Measurements from ENCODE around the gene MED13. TPM values are rescaled to one million over a fixed set of nuclear protein-coding genes. Genes with fewer than 3 reads are reported as not detected.

MED13 gene
- total and polyA plus RNA-seq, 2 experiments from 2014 or later: 6.6 to 51.2 TPM

DNA sequence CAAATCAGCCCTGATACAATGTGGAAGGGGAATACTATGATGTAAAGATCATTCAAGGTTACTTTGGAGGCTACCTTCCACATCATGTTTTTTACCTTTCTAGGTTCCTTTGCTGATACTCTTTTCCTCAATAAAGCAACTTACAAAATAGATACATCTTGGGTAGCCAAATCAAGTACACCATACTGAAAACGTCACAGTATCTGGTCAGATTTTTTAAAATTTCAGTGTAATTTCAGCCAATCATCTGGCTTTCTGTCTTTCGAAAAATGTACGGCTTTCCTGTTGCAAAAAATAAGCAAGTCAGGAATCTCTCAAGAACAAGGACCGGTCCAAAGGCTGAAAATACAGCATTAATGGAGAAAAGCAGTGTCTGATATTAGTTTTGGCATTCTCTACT, 15.6 kb upstream of the MED13 start:
- DNase-seq (ENCODE audit: low spot score): no peak
- Histone ChIP-seq H3K4me3 (no peak overlapping the region), H2AFZ (no peak overlapping the region), H3K4me1 (ENCODE audit: insufficient read depth) (peaks cover 9% of the 10 kb centered on the region), H3K36me3 (replicated peaks; ENCODE audit: insufficient read depth, low read depth) (no peaks in the 10 kb centered on the region), H3K27me3 (no peaks in the 10 kb centered on the region), H4K20me1 (ENCODE audit: insufficient read depth, poor library complexity, severe bottlenecking) (no peaks in the 10 kb centered on the region), H3K9me2 (replicated peaks; ENCODE audit: insufficient read depth) (no peaks in the 10 kb centered on the region), H3K27ac (no peak overlapping the region), H3K79me2 (no peaks in the 10 kb centered on the region), H3K4me2 (no peak overlapping the region), H3K9me3 (ENCODE audit: low read depth) (no peaks in the 10 kb centered on the region)
- no peak for TF ChIP-seq EZH2 (IDR thresholded peaks at IDR 0.05; ENCODE audit: borderline replicate concordance)
- WGBS (ENCODE audit: low lambda C conversion rate, missing lambda C conversion rate): 94% methylated on average over 4 of the region's 4 CpGs

DNA sequence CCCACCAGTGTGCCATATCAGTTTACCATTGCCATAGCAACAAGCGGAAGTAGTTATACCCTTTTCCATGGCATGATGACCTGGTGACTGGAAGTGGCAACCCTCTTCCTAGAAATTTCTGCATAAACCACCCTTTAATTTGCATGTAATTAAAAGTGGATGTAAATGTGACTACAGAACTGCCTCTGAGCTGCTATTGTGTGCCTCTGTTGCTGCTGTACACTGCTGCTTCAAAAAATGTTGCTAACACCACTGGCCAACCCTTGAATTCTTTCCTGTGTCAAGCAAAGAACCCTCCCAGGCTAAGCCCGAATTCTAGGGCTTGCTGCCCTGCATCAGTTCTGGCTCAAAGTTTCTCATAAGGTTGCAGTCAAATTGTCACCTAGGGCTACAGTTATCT, 12.9 kb upstream of the MED13 start:
- TF ChIP-seq, protein P1, sequence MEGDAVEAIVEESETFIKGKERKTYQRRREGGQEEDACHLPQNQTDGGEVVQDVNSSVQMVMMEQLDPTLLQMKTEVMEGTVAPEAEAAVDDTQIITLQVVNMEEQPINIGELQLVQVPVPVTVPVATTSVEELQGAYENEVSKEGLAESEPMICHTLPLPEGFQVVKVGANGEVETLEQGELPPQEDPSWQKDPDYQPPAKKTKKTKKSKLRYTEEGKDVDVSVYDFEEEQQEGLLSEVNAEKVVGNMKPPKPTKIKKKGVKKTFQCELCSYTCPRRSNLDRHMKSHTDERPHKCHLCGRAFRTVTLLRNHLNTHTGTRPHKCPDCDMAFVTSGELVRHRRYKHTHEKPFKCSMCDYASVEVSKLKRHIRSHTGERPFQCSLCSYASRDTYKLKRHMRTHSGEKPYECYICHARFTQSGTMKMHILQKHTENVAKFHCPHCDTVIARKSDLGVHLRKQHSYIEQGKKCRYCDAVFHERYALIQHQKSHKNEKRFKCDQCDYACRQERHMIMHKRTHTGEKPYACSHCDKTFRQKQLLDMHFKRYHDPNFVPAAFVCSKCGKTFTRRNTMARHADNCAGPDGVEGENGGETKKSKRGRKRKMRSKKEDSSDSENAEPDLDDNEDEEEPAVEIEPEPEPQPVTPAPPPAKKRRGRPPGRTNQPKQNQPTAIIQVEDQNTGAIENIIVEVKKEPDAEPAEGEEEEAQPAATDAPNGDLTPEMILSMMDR (IDR thresholded peaks at IDR 0.05; ENCODE audit: poor library complexity): no peak
- TF ChIP-seq EZH2phosphoT487 (IDR thresholded peaks at IDR 0.05; ENCODE audit: low read depth, severe bottlenecking, unreplicated experiment) (no peak), EZH2 (IDR thresholded peaks at IDR 0.05; ENCODE audit: borderline replicate concordance) (no peak)
- Histone ChIP-seq H2AFZ (no peak overlapping the region), H3K9me3 (ENCODE audit: low read depth) (no peaks in the 10 kb centered on the region), H3K4me3 (no peak overlapping the region), H3K4me2 (no peak overlapping the region), H3K36me3 (replicated peaks; ENCODE audit: insufficient read depth, low read depth) (no peaks in the 10 kb centered on the region), H3K9me2 (replicated peaks; ENCODE audit: insufficient read depth) (no peaks in the 10 kb centered on the region), H3K27me3 (no peaks in the 10 kb centered on the region), H3K79me2 (no peaks in the 10 kb centered on the region), H4K20me1 (ENCODE audit: insufficient read depth, poor library complexity, severe bottlenecking) (no peaks in the 10 kb centered on the region), H3K27ac (no peak overlapping the region), H3K4me1 (ENCODE audit: insufficient read depth) (peaks cover 9% of the 10 kb centered on the region)
- no peak for DNase-seq (ENCODE audit: low spot score)
- 95% methylated on average over 2 of the region's 2 CpGs for WGBS (ENCODE audit: low lambda C conversion rate, missing lambda C conversion rate)

DNA sequence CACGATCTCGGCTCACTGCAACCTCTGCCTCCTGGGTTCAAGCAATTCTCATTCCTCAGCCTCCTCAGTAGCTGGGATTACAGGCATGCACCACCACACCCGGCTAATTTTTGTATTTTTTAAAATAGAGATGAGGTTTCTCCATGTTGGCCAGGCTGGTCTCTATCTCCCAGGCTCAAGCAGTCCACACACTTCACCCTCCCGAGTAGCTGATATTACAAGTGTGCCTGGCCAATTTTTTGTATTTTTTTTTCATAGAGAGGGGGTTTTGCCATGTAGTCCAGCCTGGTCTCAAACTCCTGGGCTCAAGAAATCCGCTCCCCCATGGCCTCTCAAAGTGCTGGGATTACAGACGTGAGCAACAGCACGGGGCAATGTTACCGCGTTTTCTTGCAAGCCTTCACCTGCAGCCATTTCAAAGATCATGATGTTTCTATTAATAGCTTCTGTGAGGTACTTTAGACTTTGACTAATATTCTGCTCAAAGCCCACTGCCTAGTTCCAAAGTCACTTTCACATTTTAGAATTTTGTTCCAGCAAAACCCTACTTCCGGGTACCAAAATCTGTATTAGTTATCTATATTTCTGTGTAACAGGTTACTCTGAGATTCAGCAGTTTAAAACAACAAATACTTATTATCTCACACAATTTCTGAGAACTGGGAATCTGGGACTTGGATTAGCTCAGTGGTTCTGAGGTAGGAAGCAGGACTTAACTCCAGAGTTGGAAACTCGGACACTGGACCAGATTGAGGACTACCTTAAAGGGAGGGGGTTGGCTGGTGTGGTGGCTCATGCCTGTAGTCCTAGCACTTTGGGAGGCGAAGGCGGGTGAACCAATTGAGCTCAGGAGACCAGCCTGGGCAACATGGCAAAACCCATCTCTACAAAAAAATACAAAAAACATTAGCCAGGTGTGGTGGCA, 12.0 kb upstream of the MED13 start:
- Histone ChIP-seq H3K36me3 (replicated peaks; ENCODE audit: insufficient read depth, low read depth) (no peaks in the 10 kb centered on the region), H3K79me2 (no peaks in the 10 kb centered on the region), H3K4me3 (no peak overlapping the region), H3K9me2 (replicated peaks; ENCODE audit: insufficient read depth) (no peaks in the 10 kb centered on the region), H4K20me1 (ENCODE audit: insufficient read depth, poor library complexity, severe bottlenecking) (no peaks in the 10 kb centered on the region), H3K9me3 (ENCODE audit: low read depth) (no peaks in the 10 kb centered on the region), H2AFZ (no peak overlapping the region), H3K4me1 (ENCODE audit: insufficient read depth) (peaks cover 9% of the 10 kb centered on the region), H3K27ac (peak overlapping the region; percentile 69), H3K4me2 (peak overlapping the region; percentile 54), H3K27me3 (no peaks in the 10 kb centered on the region)
- no peak for DNase-seq (ENCODE audit: low spot score)
- no peak for TF ChIP-seq EZH2 (IDR thresholded peaks at IDR 0.05; ENCODE audit: borderline replicate concordance)
- TF ChIP-seq EZH2phosphoT487 (IDR thresholded peaks at IDR 0.05; ENCODE audit: low read depth, severe bottlenecking, unreplicated experiment): no peak
- TF ChIP-seq, protein P1 (IDR thresholded peaks at IDR 0.05; ENCODE audit: poor library complexity): no peak
- WGBS (ENCODE audit: low lambda C conversion rate, missing lambda C conversion rate): 89% methylated on average over 13 of the region's 13 CpGs

- Histone ChIP-seq H3K4me3 (no peak overlapping the region), H2AFZ (no peak overlapping the region), H3K27ac (peak overlapping the region; percentile 42), H3K4me2 (no peak overlapping the region), H3K36me3 (replicated peaks; ENCODE audit: insufficient read depth, low read depth) (no peaks in the 10 kb centered on the region), H4K20me1 (ENCODE audit: insufficient read depth, poor library complexity, severe bottlenecking) (no peaks in the 10 kb centered on the region), H3K9me3 (ENCODE audit: low read depth) (no peaks in the 10 kb centered on the region), H3K9me2 (replicated peaks; ENCODE audit: insufficient read depth) (no peaks in the 10 kb centered on the region), H3K4me1 (ENCODE audit: insufficient read depth) (peaks cover 9% of the 10 kb centered on the region), H3K79me2 (no peaks in the 10 kb centered on the region), H3K27me3 (no peaks in the 10 kb centered on the region)
- 71% methylated on average over 3 of the region's 3 CpGs for WGBS (ENCODE audit: low lambda C conversion rate, missing lambda C conversion rate)
- TF ChIP-seq, protein P1 (IDR thresholded peaks at IDR 0.05; ENCODE audit: poor library complexity): no peak
- DNase-seq (ENCODE audit: low spot score): peak; percentile 37
Measured at GRCh38 chr17:62075308-62075815, 10.3 kb upstream of the MED13 start.

Data from hepatocyte (in vitro differentiated cells).